ENCODE results near the gene FAM53B.

The FAM53B gene

GRCh38 chr10:124676416-124677062 lies 67.6 kb downstream of the FAM53B start:
- no peak for DNase-seq

- DNase-seq, result no peak
These were observed 68.4 kb downstream of the FAM53B start for GRCh38 chr10:124675824-124676223.

GRCh38 chr10:124675261-124675660 lies 68.9 kb downstream of the FAM53B start:
- no peak for DNase-seq

- no peak for DNase-seq
These were observed 69.4 kb downstream of the FAM53B start for GRCh38 chr10:124674768-124675222.

- no peak for DNase-seq
These were observed 72.0 kb downstream of the FAM53B start for GRCh38 chr10:124672181-124672638.

GRCh38 chr10:124671486-124672075 lies 72.6 kb downstream of the FAM53B start:
- no peak for DNase-seq

GRCh38 chr10:124670849-124671248 lies 73.3 kb downstream of the FAM53B start:
- no peak for DNase-seq

- no peak for DNase-seq
These were observed 74.1 kb downstream of the FAM53B start for GRCh38 chr10:124669824-124670654.

GRCh38 chr10:124669141-124669823 lies 74.9 kb downstream of the FAM53B start:
- DNase-seq, result no peak

GRCh38 chr10:124668517-124669051 lies 75.6 kb downstream of the FAM53B start:
- DNase-seq, result no peak

GRCh38 chr10:124667425-124668345 lies 76.5 kb downstream of the FAM53B start:
- DNase-seq, result no peak

GRCh38 chr10:124666494-124666893 lies 77.7 kb downstream of the FAM53B start:
- no peak for DNase-seq

GRCh38 chr10:124665980-124666379 lies 78.2 kb downstream of the FAM53B start:
- DNase-seq, result no peak

GRCh38 chr10:124665558-124665957 lies 78.6 kb downstream of the FAM53B start:
- no peak for DNase-seq

- no peak for DNase-seq
These were observed 79.1 kb downstream of the FAM53B start for GRCh38 chr10:124665091-124665490.

GRCh38 chr10:124663766-124664360 lies 80.3 kb downstream of the FAM53B start:
- DNase-seq, result no peak

GRCh38 chr10:124663228-124663627 lies 81.0 kb downstream of the FAM53B start:
- no peak for DNase-seq

GRCh38 chr10:124661660-124662180 lies 82.5 kb downstream of the FAM53B start:
- no peak for DNase-seq

- DNase-seq, result no peak
These were observed 83.6 kb downstream of the FAM53B start for GRCh38 chr10:124660404-124661125.

- DNase-seq, result peak; percentile 40
These were observed 84.8 kb downstream of the FAM53B start for GRCh38 chr10:124659380-124659779.
